Skeletal muscle satellite cell (primary cell): ENCODE results near the gene ZNF354C. TPM values are rescaled to one million over a fixed set of nuclear protein-coding genes. Genes with fewer than 3 reads are reported as not detected.
A peak's percentile ranks its signal among the peaks of the same experiment; 100 is the strongest.

ENCODE experiments used
- H3K27me3 ChIP-seq: 2 replicates; pipeline ENCODE4 v1.7.0; 2013; ENCODE audit warnings: low read length; ENCODE audit not compliant: control insufficient read depth, insufficient read depth
- H3K36me3 ChIP-seq: 2 replicates; pipeline ENCODE4 v1.7.0; 2013; ENCODE audit warnings: mild to moderate bottlenecking, control low read depth, low read length; ENCODE audit not compliant: insufficient read depth
- H3K4me1 ChIP-seq: 2 replicates; pipeline ENCODE4 v1.7.0; 2013; ENCODE audit warnings: low read length; ENCODE audit not compliant: control insufficient read depth, insufficient read depth
- H3K4me2 ChIP-seq: 2 replicates; pipeline ENCODE4 v1.7.0; 2013; ENCODE audit warnings: mild to moderate bottlenecking, low read length
- H3K4me3 ChIP-seq: 2 replicates; pipeline ENCODE4 v1.7.0; 2013; ENCODE audit warnings: low read length
- H3K9ac ChIP-seq: 2 replicates; pipeline ENCODE4 v1.7.0; 2013; ENCODE audit warnings: mild to moderate bottlenecking, low read depth, low read length, moderate library complexity
- H3K9me3 ChIP-seq: replicated peaks from 2 replicates; pipeline ENCODE4 v1.7.0; 2013; ENCODE audit warnings: mild to moderate bottlenecking, control low read depth, low read length
- total RNA-seq: library from RNA; depleted of rRNA; stranded (reverse); fragments of >200 nt; gene quantifications from 2 replicates; pipeline ENCODE4 v1.2.3, GENCODE V29; 2012; rRNA removed

Gene ZNF354C
- total RNA-seq, result 4.8 and 5.8 TPM in 2 replicates

GRCh38 chr5:179060116-179061008 lies at the start of gene ZNF354C:
Gene ZNF354C, plus strand, starts transcription at chr5:179060373. Its CDS starts 1,696 bp downstream, at chr5:179062069.
- H3K9ac ChIP-seq, result peak within 1 kb of the TSS; percentile 96
- peak within 1 kb of the TSS; percentile 92 for H3K4me3 ChIP-seq
- H3K36me3 ChIP-seq, result peaks cover 28% of the 10 kb centered on the region
- no peaks in the 10 kb centered on the region for H3K27me3 ChIP-seq
- H3K4me1 ChIP-seq, result peaks cover 8% of the 10 kb centered on the region
- H3K9me3 ChIP-seq, result peaks cover 3% of the 10 kb centered on the region
- peak within 1 kb of the TSS; percentile 97 for H3K4me2 ChIP-seq

- Histone ChIP-seq H3K9ac (peak within 1 kb of the TSS; percentile 75), H3K36me3 (peaks cover 21% of the 10 kb centered on the region), H3K4me3 (peak within 1 kb of the TSS; percentile 88), H3K4me2 (peak within 1 kb of the TSS; percentile 80), H3K9me3 (peaks cover 1% of the 10 kb centered on the region), H3K27me3 (no peaks in the 10 kb centered on the region), H3K4me1 (peaks cover 6% of the 10 kb centered on the region)
Measured at GRCh38 chr5:179023528-179024189, 36.5 kb upstream of the ZNF354C start, which contains the start of gene ZNF879. Gene ZNF879, plus strand, starts transcription at chr5:179023804. Its CDS starts 1,201 bp downstream, at chr5:179025005.

- no peak overlapping the region for H3K9ac ChIP-seq
- no peaks in the 10 kb centered on the region for H3K27me3 ChIP-seq
- no peak overlapping the region for H3K4me2 ChIP-seq
- H3K9me3 ChIP-seq, result peaks cover 61% of the 10 kb centered on the region
- H3K36me3 ChIP-seq, result peaks cover 52% of the 10 kb centered on the region
- H3K4me1 ChIP-seq, result no peaks in the 10 kb centered on the region
- H3K4me3 ChIP-seq, result no peak overlapping the region
Measured at GRCh38 chr5:179033004-179033580, 27.1 kb upstream of the ZNF354C start.

GRCh38 chr5:179044765-179045164 lies 15.4 kb upstream of the ZNF354C start:
- H3K4me3 ChIP-seq, result no peak overlapping the region
- H3K9me3 ChIP-seq, result no peaks in the 10 kb centered on the region
- no peaks in the 10 kb centered on the region for H3K36me3 ChIP-seq
- H3K4me1 ChIP-seq, result no peaks in the 10 kb centered on the region
- no peak overlapping the region for H3K4me2 ChIP-seq
- no peaks in the 10 kb centered on the region for H3K27me3 ChIP-seq
- no peak overlapping the region for H3K9ac ChIP-seq

GRCh38 chr5:179051784-179052183 lies 8.4 kb upstream of the ZNF354C start:
- Histone ChIP-seq H3K27me3 (no peaks in the 10 kb centered on the region), H3K4me3 (no peak overlapping the region), H3K9me3 (no peaks in the 10 kb centered on the region), H3K4me1 (no peaks in the 10 kb centered on the region), H3K4me2 (no peak overlapping the region), H3K36me3 (no peaks in the 10 kb centered on the region), H3K9ac (no peak overlapping the region)

GRCh38 chr5:179054036-179054785 lies 6.0 kb upstream of the ZNF354C start:
- Histone ChIP-seq H3K27me3 (no peaks in the 10 kb centered on the region), H3K4me3 (no peak overlapping the region), H3K4me2 (no peak overlapping the region), H3K36me3 (no peaks in the 10 kb centered on the region), H3K9me3 (no peaks in the 10 kb centered on the region), H3K9ac (no peak overlapping the region), H3K4me1 (no peaks in the 10 kb centered on the region)

- no peak overlapping the region for H3K4me3 ChIP-seq
- no peaks in the 10 kb centered on the region for H3K36me3 ChIP-seq
- H3K4me2 ChIP-seq, result no peak overlapping the region
- peaks cover 1% of the 10 kb centered on the region for H3K4me1 ChIP-seq
- H3K9ac ChIP-seq, result no peak overlapping the region
- H3K9me3 ChIP-seq, result no peaks in the 10 kb centered on the region
- H3K27me3 ChIP-seq, result no peaks in the 10 kb centered on the region
Measured at GRCh38 chr5:179054876-179055275, 5.3 kb upstream of the ZNF354C start.

GRCh38 chr5:179055436-179055835 lies 4.7 kb upstream of the ZNF354C start:
- Histone ChIP-seq H3K36me3 (no peaks in the 10 kb centered on the region), H3K9me3 (no peaks in the 10 kb centered on the region), H3K27me3 (no peaks in the 10 kb centered on the region), H3K4me3 (no peak overlapping the region), H3K4me1 (peaks cover 3% of the 10 kb centered on the region), H3K4me2 (no peak overlapping the region), H3K9ac (no peak overlapping the region)

DNA sequence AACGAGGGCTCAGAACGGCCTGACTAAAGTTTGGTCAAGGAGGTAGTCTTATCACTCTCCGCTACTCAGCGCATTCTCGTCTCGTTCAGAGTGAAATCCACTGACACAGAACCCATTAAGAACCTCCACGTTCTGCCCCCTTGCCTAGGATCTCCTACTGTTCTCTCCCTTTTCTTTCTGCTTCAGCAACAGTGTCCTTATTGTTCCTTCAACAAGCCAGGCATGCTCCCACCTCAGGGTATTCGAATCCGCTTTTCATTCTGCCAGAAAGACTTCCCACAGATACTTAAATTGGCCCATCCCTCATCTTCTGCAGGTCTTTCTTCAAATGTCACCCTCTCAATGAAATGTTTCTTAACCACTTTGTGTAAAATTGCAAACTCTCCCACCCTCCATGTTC lies 4.3 kb upstream of the ZNF354C start:
- no peaks in the 10 kb centered on the region for H3K27me3 ChIP-seq
- H3K36me3 ChIP-seq, result no peaks in the 10 kb centered on the region
- no peak overlapping the region for H3K4me2 ChIP-seq
- H3K9ac ChIP-seq, result no peak overlapping the region
- peaks cover 4% of the 10 kb centered on the region for H3K4me1 ChIP-seq
- no peaks in the 10 kb centered on the region for H3K9me3 ChIP-seq
- no peak overlapping the region for H3K4me3 ChIP-seq

DNA sequence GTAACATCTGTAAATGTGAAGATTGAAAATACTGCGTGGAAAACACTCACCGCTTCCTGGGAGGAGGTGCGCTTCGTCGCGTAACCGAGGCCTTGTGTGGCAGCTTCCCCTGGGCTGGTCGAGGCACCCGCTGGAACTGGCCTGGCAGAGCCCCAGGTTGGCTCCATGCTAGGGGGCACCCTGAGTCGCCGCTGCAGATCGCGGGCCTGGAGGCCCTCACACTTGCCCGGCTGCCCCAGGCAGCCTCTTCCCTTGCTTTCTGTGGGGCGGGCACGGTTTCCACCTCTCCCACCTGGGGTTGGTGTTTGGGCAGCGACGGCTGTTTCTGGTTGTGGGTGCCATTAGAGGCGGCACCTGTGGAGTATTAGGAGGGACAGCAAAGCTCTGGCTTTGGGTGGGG lies 852 bp downstream of the ZNF354C start:
- no peaks in the 10 kb centered on the region for H3K27me3 ChIP-seq
- peak overlapping the region; percentile 96 for H3K9ac ChIP-seq
- peaks cover 8% of the 10 kb centered on the region for H3K4me1 ChIP-seq
- H3K9me3 ChIP-seq, result peaks cover 3% of the 10 kb centered on the region
- H3K36me3 ChIP-seq, result peaks cover 33% of the 10 kb centered on the region
- peak overlapping the region; percentile 92 for H3K4me3 ChIP-seq
- peak overlapping the region; percentile 97 for H3K4me2 ChIP-seq

- peaks cover 5% of the 10 kb centered on the region for H3K4me1 ChIP-seq
- no peak overlapping the region for H3K4me3 ChIP-seq
- H3K9me3 ChIP-seq, result peaks cover 11% of the 10 kb centered on the region
- H3K4me2 ChIP-seq, result no peak overlapping the region
- H3K36me3 ChIP-seq, result peaks cover 55% of the 10 kb centered on the region
- H3K27me3 ChIP-seq, result no peaks in the 10 kb centered on the region
- no peak overlapping the region for H3K9ac ChIP-seq
Measured at GRCh38 chr5:179065703-179066102, 5.5 kb downstream of the ZNF354C start.
